Measurements from ENCODE around the gene TEX12.
"Not testable (repeated sequence)": the region's sequence is repeated elsewhere in the genome, so short reads cannot be mapped to it uniquely, and the experiment has no call there.

The TEX12 gene

GRCh38 chr11:112176077-112176476, 8.9 kb downstream of the TEX12 start:
- no peak for DNase-seq
- TF ChIP-seq POLR2A (IDR thresholded peaks at IDR 0.05; ENCODE audit: low read length), result no peak
- no peak for TF ChIP-seq GATA1 (IDR thresholded peaks at IDR 0.05; ENCODE audit: low read depth, low read length)

DNA sequence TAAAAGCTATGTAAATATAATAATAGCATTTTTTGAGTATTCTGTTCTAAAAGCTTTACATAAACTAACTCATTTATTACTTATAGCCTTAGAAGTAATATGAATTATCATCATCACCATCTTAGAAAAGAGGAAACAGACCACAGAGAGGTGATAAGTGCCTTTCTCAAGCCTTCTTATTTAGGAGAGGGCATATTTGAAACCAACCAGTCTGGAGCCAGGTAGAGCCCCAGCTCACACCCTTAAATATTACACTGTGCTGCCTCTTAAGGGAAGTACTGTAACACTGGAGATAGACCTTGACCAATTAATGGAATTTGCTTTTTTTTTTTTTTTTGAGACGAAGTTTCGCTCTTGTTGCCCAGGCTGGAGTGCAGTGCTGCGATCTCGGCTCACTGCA, 10.4 kb downstream of the TEX12 start:
- TF ChIP-seq POLR2A (IDR thresholded peaks at IDR 0.05; ENCODE audit: low read length) (no peak), GATA1 (IDR thresholded peaks at IDR 0.05; ENCODE audit: low read depth, low read length) (no peak)
- DNase-seq, result no peak

- DNase-seq, result no peak
- TF ChIP-seq GATA1 (IDR thresholded peaks at IDR 0.05; ENCODE audit: low read depth, low read length), result no peak
- TF ChIP-seq POLR2A (IDR thresholded peaks at IDR 0.05; ENCODE audit: low read length), result no peak
Observed at GRCh38 chr11:112178428-112178827, 11.3 kb downstream of the TEX12 start.

GRCh38 chr11:112178936-112179335, 11.8 kb downstream of the TEX12 start:
- DNase-seq, result no peak
- TF ChIP-seq GATA1 (IDR thresholded peaks at IDR 0.05; ENCODE audit: low read depth, low read length), result no peak
- TF ChIP-seq POLR2A (IDR thresholded peaks at IDR 0.05; ENCODE audit: low read length), result no peak

GRCh38 chr11:112179601-112180000, 12.4 kb downstream of the TEX12 start:
- no peak for TF ChIP-seq GATA1 (IDR thresholded peaks at IDR 0.05; ENCODE audit: low read depth, low read length)
- no peak for TF ChIP-seq POLR2A (IDR thresholded peaks at IDR 0.05; ENCODE audit: low read length)
- DNase-seq, result no peak

DNA sequence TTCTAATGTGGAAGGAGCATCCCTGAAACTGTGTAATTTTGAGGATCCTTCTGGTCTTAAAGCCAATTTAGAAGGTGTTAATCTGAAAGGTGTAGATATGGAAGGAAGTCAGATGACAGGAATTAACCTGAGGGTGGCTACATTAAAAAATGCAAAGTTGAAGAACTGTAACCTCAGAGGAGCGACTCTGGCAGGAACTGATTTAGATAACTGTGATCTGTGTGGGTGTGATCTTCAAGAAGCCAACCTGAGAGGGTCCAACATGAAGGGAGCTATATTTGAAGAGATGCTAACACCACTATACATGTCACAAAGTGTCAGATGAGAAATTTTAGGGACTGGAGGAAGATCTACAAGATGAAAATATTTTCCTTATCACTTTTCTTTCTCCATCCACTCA, 15.7 kb downstream of the TEX12 start:
- TF ChIP-seq POLR2A (IDR thresholded peaks at IDR 0.05; ENCODE audit: low read length), result no peak
- no peak for DNase-seq

- TF ChIP-seq POLR2A (IDR thresholded peaks at IDR 0.05; ENCODE audit: low read length) (no peak), GATA1 (IDR thresholded peaks at IDR 0.05; ENCODE audit: low read depth, low read length) (no peak)
- no peak for DNase-seq
Observed at GRCh38 chr11:112185883-112186282, 18.7 kb downstream of the TEX12 start.

- no peak for DNase-seq
- TF ChIP-seq POLR2A (IDR thresholded peaks at IDR 0.05; ENCODE audit: low read length) (no peak), GATA1 (IDR thresholded peaks at IDR 0.05; ENCODE audit: low read depth, low read length) (no peak)
Observed at GRCh38 chr11:112186304-112186703, 19.1 kb downstream of the TEX12 start.

DNA sequence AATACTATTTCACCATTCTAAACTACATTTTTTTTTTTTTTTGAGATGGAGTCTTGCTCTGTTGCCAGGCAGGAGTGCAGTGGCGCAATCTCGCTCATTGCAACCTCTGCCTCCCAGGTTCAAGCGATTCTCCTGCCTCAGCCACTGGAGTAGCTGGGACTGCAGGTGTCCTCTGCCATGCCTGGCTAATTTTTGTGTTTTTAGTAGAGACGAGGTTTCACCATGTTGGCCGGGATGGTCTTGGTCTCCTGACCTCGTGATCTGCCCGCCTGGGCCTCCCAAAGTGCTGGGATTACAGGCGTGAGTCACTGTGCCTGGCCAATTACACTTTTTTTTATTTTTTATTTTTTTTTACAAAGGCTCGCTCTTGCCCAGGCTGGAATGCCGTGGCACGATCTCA, 27.9 kb downstream of the TEX12 start:
- not testable (repeated sequence) for DNase-seq

DNA sequence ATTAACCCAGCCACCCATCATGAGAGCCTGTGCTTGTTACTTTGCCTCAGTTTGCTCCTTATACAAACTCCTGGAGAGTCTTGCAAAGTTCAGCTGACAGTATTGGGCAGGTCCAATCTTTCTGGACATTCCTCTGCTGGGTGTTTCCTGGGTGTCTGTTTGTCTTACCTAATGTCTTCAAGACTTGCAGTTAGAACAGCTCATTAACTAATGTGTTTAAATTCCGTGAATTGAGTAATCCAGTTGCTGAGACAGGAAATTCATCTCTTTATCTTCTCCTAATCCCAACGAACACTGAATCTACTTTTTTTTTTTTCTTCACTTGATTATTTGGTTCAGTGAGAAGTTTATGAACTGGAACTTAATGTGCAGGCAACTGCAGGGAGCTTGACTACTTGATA, 28.8 kb downstream of the TEX12 start:
- DNase-seq, result no peak
- TF ChIP-seq POLR2A (IDR thresholded peaks at IDR 0.05; ENCODE audit: low read length) (no peak), GATA1 (IDR thresholded peaks at IDR 0.05; ENCODE audit: low read depth, low read length) (no peak)

DNA sequence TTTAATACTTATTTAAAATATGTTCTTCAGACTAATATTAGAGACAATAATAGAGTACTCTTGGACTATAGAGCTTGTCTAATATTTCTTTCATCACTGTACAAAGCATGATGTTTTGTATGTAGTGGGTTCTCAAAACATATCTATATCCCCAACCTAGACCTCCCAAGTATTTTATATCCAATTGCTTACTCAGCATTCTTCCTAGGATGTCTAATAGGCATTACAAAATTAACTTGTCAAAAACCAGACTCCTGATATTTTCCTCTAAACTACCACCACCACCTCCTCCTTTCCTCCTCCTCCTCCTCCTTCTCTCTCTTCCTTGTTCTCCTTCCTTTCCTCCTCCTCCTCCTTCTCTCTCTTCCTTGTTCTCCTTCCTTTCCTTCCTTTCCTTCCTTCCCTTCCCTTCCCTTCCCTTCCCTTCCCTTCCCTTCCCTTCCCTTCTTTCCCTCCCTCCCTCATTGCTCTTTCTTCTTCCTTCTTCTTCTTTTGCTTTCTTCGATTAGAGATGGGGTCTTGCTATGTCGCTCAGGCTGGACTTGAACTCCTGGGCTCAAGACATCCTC, 29.4 kb downstream of the TEX12 start:
- no peak for DNase-seq
- TF ChIP-seq POLR2A (IDR thresholded peaks at IDR 0.05; ENCODE audit: low read length), result no peak
- TF ChIP-seq GATA1 (IDR thresholded peaks at IDR 0.05; ENCODE audit: low read depth, low read length), result no peak

DNA sequence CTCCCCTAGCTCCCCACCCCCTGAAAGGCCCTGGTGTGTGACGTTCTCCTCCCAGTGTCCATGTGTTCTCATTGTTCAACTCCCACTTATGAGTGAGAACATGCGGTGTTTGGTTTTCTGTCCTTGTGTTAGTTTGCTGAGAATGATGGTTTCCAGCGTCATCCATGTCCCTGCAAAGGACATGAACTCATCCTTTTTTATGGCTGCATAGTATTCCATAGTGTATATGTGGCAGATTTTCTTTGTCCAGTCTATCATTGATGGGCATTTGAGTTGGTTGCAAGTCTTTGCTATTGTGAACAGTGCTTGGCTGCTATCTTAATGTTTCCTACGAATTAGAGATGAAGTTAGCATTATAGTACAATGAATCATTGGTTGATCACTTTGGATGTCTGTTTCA, 31.9 kb downstream of the TEX12 start:
- not testable (repeated sequence) for DNase-seq

DNA sequence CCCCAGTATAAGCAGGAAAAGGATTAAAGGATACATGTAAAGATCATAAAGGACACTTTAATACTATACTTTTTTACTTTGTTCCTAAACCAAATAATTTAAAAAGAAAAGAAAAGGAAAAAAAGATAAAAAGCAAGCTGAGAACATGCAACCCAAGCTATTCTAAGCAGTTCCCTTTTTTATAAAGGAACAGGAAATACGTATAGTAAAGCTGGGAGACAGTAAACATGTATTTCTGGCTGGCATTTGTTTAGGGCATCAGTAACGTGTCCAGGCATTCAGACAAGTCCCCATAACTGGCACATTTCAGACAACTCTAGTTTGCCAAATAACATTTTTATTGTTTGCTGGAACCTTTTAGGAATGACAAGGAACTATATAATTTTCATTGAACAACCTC, 33.1 kb downstream of the TEX12 start:
- TF ChIP-seq GATA1 (IDR thresholded peaks at IDR 0.05; ENCODE audit: low read depth, low read length), result no peak
- no peak for TF ChIP-seq POLR2A (IDR thresholded peaks at IDR 0.05; ENCODE audit: low read length)
- DNase-seq, result no peak

DNA sequence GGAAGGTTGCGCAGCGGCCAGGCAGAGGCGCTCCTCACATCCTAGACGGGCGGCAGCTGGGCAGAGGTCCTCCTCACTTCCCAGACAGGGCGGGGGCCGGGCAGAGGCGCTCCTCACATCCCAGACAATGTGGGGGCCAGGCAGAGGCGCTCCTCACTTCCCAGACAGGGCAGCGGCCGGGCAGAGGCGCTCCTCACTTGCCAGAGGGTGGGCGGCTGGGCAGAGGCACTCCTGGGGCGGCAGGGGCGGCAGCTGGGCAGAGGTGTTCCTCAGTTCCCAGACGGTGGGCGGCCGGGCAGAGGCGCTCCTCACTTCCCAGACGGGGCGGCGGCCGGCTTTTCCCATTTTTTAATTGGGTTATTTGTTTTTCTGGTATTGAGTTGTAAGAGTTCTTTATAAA, 38.9 kb downstream of the TEX12 start:
- no peak for DNase-seq
- TF ChIP-seq GATA1 (IDR thresholded peaks at IDR 0.05; ENCODE audit: low read depth, low read length), result no peak
- TF ChIP-seq POLR2A (IDR thresholded peaks at IDR 0.05; ENCODE audit: low read length), result no peak

DNA sequence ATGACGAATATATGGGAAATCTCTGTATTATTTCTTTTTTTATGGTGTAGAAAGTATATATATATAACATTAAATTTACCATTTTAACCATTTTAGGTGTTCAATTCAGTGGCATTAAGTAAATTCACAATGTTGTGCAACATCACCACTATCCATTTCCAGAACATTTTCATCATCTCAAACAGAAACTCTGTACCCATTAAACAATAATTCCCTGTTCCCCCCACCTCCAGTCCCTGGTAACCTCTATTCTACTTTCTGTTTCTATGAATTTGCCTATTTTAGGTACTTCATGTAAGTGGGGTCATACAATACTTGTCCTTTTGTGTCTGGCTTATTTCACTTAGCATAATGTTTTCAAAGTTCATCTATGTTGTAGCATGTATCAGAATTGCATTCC, 43.7 kb downstream of the TEX12 start:
- no peak for TF ChIP-seq GATA1 (IDR thresholded peaks at IDR 0.05; ENCODE audit: low read depth, low read length)
- TF ChIP-seq POLR2A (IDR thresholded peaks at IDR 0.05; ENCODE audit: low read length), result no peak
- no peak for DNase-seq

- DNase-seq, result no peak
- TF ChIP-seq GATA1 (IDR thresholded peaks at IDR 0.05; ENCODE audit: low read depth, low read length), result no peak
- TF ChIP-seq POLR2A (IDR thresholded peaks at IDR 0.05; ENCODE audit: low read length), result no peak
Observed at GRCh38 chr11:112211536-112211935, 44.4 kb downstream of the TEX12 start.

Measured in erythroblast (primary cell).